HL-60 (cell line): ENCODE results near the gene CYP24A1.

Experiments
- DNase-seq, 2 experiments: peaks; one replicate each; pipeline ENCODE4 v3.0.0-alpha.2; 2010 to 2020; ENCODE audit warnings: low read depth in 1 of 2, low spot score in 1 of 2
- H3K27ac ChIP-seq: fragments of 250-450 bp; sonication (Bioruptor Pico); replicated peaks from 2 replicates; pipeline ENCODE4 v1.5.1; 2020; ENCODE audit warnings: mild to moderate bottlenecking, moderate library complexity
- H3K27me3 ChIP-seq: fragments of 250-450 bp; sonication (Bioruptor Pico); 2 replicates; pipeline ENCODE4 v1.5.1; 2021; ENCODE audit warnings: mild to moderate bottlenecking, moderate library complexity; ENCODE audit not compliant: insufficient read depth, poor library complexity, severe bottlenecking
- H3K4me3 ChIP-seq: replicated peaks from 2 replicates; pipeline ENCODE4 v1.5.1; 2011; ENCODE audit warnings: mild to moderate bottlenecking, control low read depth, low read length; ENCODE audit not compliant: insufficient read depth
- CTCF ChIP-seq: IDR thresholded peaks from one replicate; pipeline ENCODE4 v1.5.1; 2011; ENCODE audit warnings: low read length, control low read depth, inconsistent platforms; ENCODE audit not compliant: insufficient read depth
- GABPA ChIP-seq: IDR thresholded peaks from 2 replicates; pipeline ENCODE4 v1.6.1; 2012; ENCODE audit warnings: low read depth
- POLR2AphosphoS5 ChIP-seq: IDR thresholded peaks from 2 replicates; pipeline ENCODE4 v1.6.1; 2012; ENCODE audit warnings: low read depth
- REST ChIP-seq: IDR thresholded peaks from 2 replicates; pipeline ENCODE4 v1.6.1; 2012; ENCODE audit warnings: low read depth; ENCODE audit not compliant: insufficient replicate concordance
- SPI1 ChIP-seq: IDR thresholded peaks from 2 replicates; pipeline ENCODE4 v1.6.1; 2012; ENCODE audit warnings: low read depth, mild to moderate bottlenecking, borderline replicate concordance

CYP24A1 gene

GRCh38 chr20:54160065-54161007 is 13.4 kb downstream of the CYP24A1 start:
- no peak for DNase-seq
- no peak for TF ChIP-seq POLR2AphosphoS5
- no peak for TF ChIP-seq SPI1
- peaks cover 6% of the 10 kb centered on the region for H3K27me3 ChIP-seq
- H3K4me3 ChIP-seq, result no peak overlapping the region
- H3K27ac ChIP-seq, result no peak overlapping the region

DNA sequence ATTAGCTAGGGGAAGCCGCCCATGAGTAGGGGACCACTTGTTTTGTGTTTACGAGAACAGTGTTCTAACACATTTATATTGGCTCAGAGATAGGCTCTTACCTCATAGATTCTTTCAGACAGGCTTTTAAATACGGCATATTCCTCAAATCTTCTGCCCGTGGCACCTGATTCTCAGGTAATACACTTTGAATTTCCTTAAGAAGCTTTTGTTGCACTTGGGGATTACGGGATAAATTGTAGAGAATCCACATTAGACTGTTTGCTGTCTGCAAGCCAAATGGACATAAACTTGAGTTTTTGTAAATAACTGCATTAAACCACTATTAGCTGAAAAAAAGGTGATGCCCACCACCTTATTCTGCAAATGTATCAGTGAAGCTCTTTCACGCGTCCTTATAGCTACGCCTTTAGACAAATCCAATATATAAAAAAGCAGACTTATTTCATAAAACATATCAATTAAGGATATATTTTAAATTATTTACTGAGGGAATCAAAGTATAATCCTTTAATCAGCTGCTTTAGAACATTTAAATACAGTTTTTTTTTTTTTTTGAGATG is 14.8 kb downstream of the CYP24A1 start:
- no peak overlapping the region for H3K4me3 ChIP-seq
- H3K27ac ChIP-seq, result no peak overlapping the region
- no peak for TF ChIP-seq POLR2AphosphoS5
- TF ChIP-seq GABPA, result no peak
- TF ChIP-seq CTCF, result no peak
- TF ChIP-seq REST, result no peak
- TF ChIP-seq SPI1, result no peak
- peaks cover 6% of the 10 kb centered on the region for H3K27me3 ChIP-seq
- no peak for DNase-seq

DNA sequence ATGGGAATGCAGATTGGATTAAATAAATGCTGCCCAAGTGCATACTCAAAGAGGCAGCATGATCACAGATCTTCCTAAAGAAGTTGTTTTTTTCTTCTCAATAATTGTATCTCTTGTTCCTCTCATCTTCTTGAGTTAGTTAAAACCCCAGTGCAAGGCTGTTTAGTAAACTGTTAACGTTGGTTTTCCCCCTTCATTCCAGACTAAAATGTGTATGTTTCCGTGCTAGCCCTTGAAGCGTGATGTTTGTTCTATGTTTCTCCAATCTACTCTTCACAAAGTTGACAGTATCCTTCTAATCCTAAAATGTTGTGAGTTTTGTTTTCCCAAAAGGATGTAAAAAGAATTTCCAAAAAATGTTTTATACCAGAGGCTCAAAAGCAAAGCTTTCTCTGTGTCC is 15.6 kb downstream of the CYP24A1 start:
- H3K27ac ChIP-seq, result no peak overlapping the region
- peaks cover 6% of the 10 kb centered on the region for H3K27me3 ChIP-seq
- TF ChIP-seq CTCF (no peak), POLR2AphosphoS5 (no peak)
- H3K4me3 ChIP-seq, result no peak overlapping the region
- DNase-seq, result no peak

GRCh38 chr20:54156981-54157835 is 16.6 kb downstream of the CYP24A1 start:
- DNase-seq, result no peak
- Histone ChIP-seq H3K27me3 (peaks cover 4% of the 10 kb centered on the region), H3K27ac (no peak overlapping the region), H3K4me3 (no peak overlapping the region)
- TF ChIP-seq GABPA (no peak), SPI1 (peak; percentile 32; the same call in 1 of the 2 replicates), REST (no peak), CTCF (no peak), POLR2AphosphoS5 (no peak)
